Smooth muscle cell (in vitro differentiated cells): ENCODE data around the gene MAGED1. TPM values are rescaled to one million over a fixed set of nuclear protein-coding genes. Genes with fewer than 3 reads are reported as not detected.

Experiments used
- DNase-seq: peaks from one replicate; lab custom pipeline; 2025; ENCODE audit not compliant: unreplicated experiment; lab: John Stamatoyannopoulos, UW
- H2AFZ ChIP-seq: fragments of 200-600 bp; sonication (generic); 2 replicates; pipeline ENCODE4 v1.6.0; 2016; ENCODE audit warnings: antibody characterized with exemption, low read depth, mild to moderate bottlenecking
- H3F3A ChIP-seq: fragments of 200-600 bp; sonication (generic); 2 replicates; pipeline ENCODE4 v1.6.0; 2017; ENCODE audit warnings: antibody characterized with exemption, low read depth
- H3K27ac ChIP-seq: fragments of 200-600 bp; sonication (generic); 2 replicates; pipeline ENCODE4 v1.5.1; 2016; ENCODE audit warnings: low read depth, mild to moderate bottlenecking
- H3K27me3 ChIP-seq: fragments of 200-600 bp; sonication (generic); 2 replicates; pipeline ENCODE4 v1.6.1; 2016; ENCODE audit warnings: low read depth, mild to moderate bottlenecking
- H3K36me3 ChIP-seq: fragments of 200-600 bp; sonication (generic); 2 replicates; pipeline ENCODE4 v1.5.1; 2016; ENCODE audit warnings: low read depth
- H3K4me1 ChIP-seq: fragments of 200-600 bp; sonication (generic); 2 replicates; pipeline ENCODE4 v1.5.1; 2016; ENCODE audit warnings: low read depth
- H3K4me2 ChIP-seq: fragments of 200-600 bp; sonication (generic); 2 replicates; pipeline ENCODE4 v1.6.0; 2016; ENCODE audit warnings: mild to moderate bottlenecking
- H3K4me3 ChIP-seq: fragments of 200-600 bp; sonication (generic); 2 replicates; pipeline ENCODE4 v1.5.1; 2016; ENCODE audit warnings: mild to moderate bottlenecking
- H3K79me2 ChIP-seq: fragments of 200-600 bp; sonication (generic); 2 replicates; pipeline ENCODE4 v1.6.0; 2016; ENCODE audit warnings: low read depth, mild to moderate bottlenecking
- H3K9ac ChIP-seq: fragments of 200-600 bp; sonication (generic); 2 replicates; pipeline ENCODE4 v1.6.0; 2016; ENCODE audit warnings: low read depth
- H3K9me3 ChIP-seq: fragments of 200-600 bp; sonication (generic); replicated peaks from 2 replicates; pipeline ENCODE4 v1.5.1; 2016; ENCODE audit warnings: low read depth
- H4K20me1 ChIP-seq: fragments of 200-600 bp; sonication (generic); 2 replicates; pipeline ENCODE4 v1.6.0; 2016; ENCODE audit warnings: low read depth
- CTCF ChIP-seq: fragments of 200-600 bp; sonication (generic); IDR thresholded peaks from 2 replicates; pipeline ENCODE4 v1.5.1; 2017; ENCODE audit warnings: borderline replicate concordance, mild to moderate bottlenecking, antibody characterized with exemption; ENCODE audit not compliant: insufficient read depth, poor library complexity, severe bottlenecking
- WGBS: methylation state at CpG from one replicate; pipeline ENCODE4 v1.1.7; 2016; ENCODE audit warnings: low lambda C conversion rate; 5-methylcytosine and 5-hydroxymethylcytosine counted together
- polyA plus RNA-seq: library from polyadenylated mRNA; unstranded; fragments of >200 nt; fragmentation: Nextera tagmentation; extraction: Ambion mirVana; gene quantifications from 2 replicates; pipeline ENCODE4 v1.2.1, GENCODE V29; 2016
- total RNA-seq: library from RNA; depleted of rRNA; stranded (reverse); fragments of >200 nt; gene quantifications from 2 replicates; pipeline ENCODE4 v1.2.3, GENCODE V29; 2014

The MAGED1 gene
- total and polyA plus RNA-seq, 2 experiments from 2014 or later, result 409 to 614 TPM

- Histone ChIP-seq H3F3A (no peaks in the 10 kb centered on the region), H3K4me1 (peaks cover 11% of the 10 kb centered on the region), H4K20me1 (peaks cover 14% of the 10 kb centered on the region), H3K27me3 (no peaks in the 10 kb centered on the region), H3K9me3 (peaks cover 5% of the 10 kb centered on the region), H3K36me3 (no peaks in the 10 kb centered on the region), H3K4me3 (no peak overlapping the region), H3K4me2 (no peak overlapping the region), H2AFZ (no peak overlapping the region), H3K9ac (no peak overlapping the region), H3K27ac (no peak overlapping the region), H3K79me2 (no peaks in the 10 kb centered on the region)
- WGBS, result 30% methylated on average over 1 of the region's 1 CpG
- no peak for DNase-seq
- TF ChIP-seq CTCF, result no peak
Observed at GRCh38 chrX:51852096-51852495, 41.3 kb upstream of the MAGED1 start.

- no peak for DNase-seq
- Histone ChIP-seq H3K4me1 (peaks cover 11% of the 10 kb centered on the region), H3F3A (no peaks in the 10 kb centered on the region), H4K20me1 (peaks cover 11% of the 10 kb centered on the region), H3K4me3 (no peak overlapping the region), H3K27me3 (no peaks in the 10 kb centered on the region), H3K4me2 (no peak overlapping the region), H3K9me3 (peaks cover 5% of the 10 kb centered on the region), H2AFZ (no peak overlapping the region), H3K27ac (no peak overlapping the region), H3K79me2 (no peaks in the 10 kb centered on the region), H3K9ac (no peak overlapping the region), H3K36me3 (no peaks in the 10 kb centered on the region)
- TF ChIP-seq CTCF, result no peak
- 58% methylated on average over 3 of the region's 3 CpGs for WGBS
Observed at GRCh38 chrX:51852621-51853020, 40.8 kb upstream of the MAGED1 start.

GRCh38 chrX:51853251-51853650 is 40.2 kb upstream of the MAGED1 start:
- H4K20me1 ChIP-seq, result peaks cover 5% of the 10 kb centered on the region
- no peak for TF ChIP-seq CTCF
- no peak overlapping the region for H3K9ac ChIP-seq
- no peak overlapping the region for H3K4me2 ChIP-seq
- no peaks in the 10 kb centered on the region for H3K79me2 ChIP-seq
- WGBS, result 18% methylated on average over 1 of the region's 1 CpG
- no peaks in the 10 kb centered on the region for H3K27me3 ChIP-seq
- no peak for DNase-seq
- no peak overlapping the region for H2AFZ ChIP-seq
- no peak overlapping the region for H3K4me3 ChIP-seq
- no peaks in the 10 kb centered on the region for H3F3A ChIP-seq
- H3K4me1 ChIP-seq, result peaks cover 11% of the 10 kb centered on the region
- no peak overlapping the region for H3K27ac ChIP-seq
- peaks cover 5% of the 10 kb centered on the region for H3K9me3 ChIP-seq
- no peaks in the 10 kb centered on the region for H3K36me3 ChIP-seq

GRCh38 chrX:51855698-51856097 is 37.7 kb upstream of the MAGED1 start:
- Histone ChIP-seq H3F3A (no peaks in the 10 kb centered on the region), H3K27ac (no peak overlapping the region), H3K9ac (no peak overlapping the region), H3K36me3 (no peaks in the 10 kb centered on the region), H3K4me1 (peaks cover 11% of the 10 kb centered on the region), H3K9me3 (peaks cover 5% of the 10 kb centered on the region), H3K79me2 (no peaks in the 10 kb centered on the region), H3K4me2 (no peak overlapping the region), H3K27me3 (no peaks in the 10 kb centered on the region), H3K4me3 (no peak overlapping the region), H2AFZ (no peak overlapping the region), H4K20me1 (peaks cover 5% of the 10 kb centered on the region)
- no peak for DNase-seq
- TF ChIP-seq CTCF, result no peak
- 79% methylated on average over 8 of the region's 8 CpGs for WGBS
